Body of pancreas (tissue), 4 donors: ENCODE results near the gene KRTAP21-3.

ENCODE experiments used
- POLR2A ChIP-seq, 3 donors: fragments of 450-650 bp; IDR thresholded peaks; one replicate each; pipeline ENCODE4 v1.6.1; 2016; ENCODE audit warnings: antibody characterized with exemption in 3 of 3, mild to moderate bottlenecking in 2 of 3
- TF ChIP-seq, protein P1 (sequence below), 7 experiments: fragments of 450-650 bp in 4 of 7; fragments of 200-600 bp in 3 of 7; sonication (generic) in 3 of 7; IDR thresholded peaks; one replicate each; pipeline ENCODE4 v1.5.1; 2016 to 2019; ENCODE audit warnings: antibody characterized with exemption in 7 of 7

DNA sequence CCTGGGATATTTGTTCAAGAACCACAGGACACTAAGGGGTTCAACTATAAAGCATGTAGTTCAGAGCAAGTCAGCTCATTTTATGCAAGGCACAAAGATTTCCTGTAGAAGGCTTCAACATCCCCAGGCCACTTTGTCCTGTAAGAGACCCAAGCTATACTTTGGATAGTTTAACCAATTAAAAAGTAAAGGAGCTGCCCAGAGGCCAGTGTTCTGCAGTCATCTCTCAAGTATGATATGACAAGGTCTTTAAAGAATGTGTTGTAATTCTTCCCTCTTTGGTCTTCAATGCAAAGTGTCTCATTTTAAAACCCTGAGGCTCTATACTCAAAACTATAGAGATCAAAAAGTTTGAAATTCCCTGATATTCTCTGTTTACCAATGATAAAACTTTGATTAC is 41.8 kb downstream of the KRTAP21-3 start:
- TF ChIP-seq, protein P1, sequence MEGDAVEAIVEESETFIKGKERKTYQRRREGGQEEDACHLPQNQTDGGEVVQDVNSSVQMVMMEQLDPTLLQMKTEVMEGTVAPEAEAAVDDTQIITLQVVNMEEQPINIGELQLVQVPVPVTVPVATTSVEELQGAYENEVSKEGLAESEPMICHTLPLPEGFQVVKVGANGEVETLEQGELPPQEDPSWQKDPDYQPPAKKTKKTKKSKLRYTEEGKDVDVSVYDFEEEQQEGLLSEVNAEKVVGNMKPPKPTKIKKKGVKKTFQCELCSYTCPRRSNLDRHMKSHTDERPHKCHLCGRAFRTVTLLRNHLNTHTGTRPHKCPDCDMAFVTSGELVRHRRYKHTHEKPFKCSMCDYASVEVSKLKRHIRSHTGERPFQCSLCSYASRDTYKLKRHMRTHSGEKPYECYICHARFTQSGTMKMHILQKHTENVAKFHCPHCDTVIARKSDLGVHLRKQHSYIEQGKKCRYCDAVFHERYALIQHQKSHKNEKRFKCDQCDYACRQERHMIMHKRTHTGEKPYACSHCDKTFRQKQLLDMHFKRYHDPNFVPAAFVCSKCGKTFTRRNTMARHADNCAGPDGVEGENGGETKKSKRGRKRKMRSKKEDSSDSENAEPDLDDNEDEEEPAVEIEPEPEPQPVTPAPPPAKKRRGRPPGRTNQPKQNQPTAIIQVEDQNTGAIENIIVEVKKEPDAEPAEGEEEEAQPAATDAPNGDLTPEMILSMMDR (IDR thresholded peaks at IDR 0.05) = no peak
- no peak for TF ChIP-seq POLR2A (IDR thresholded peaks at IDR 0.05)
